ENCODE results near the gene UBR2. TPM values are rescaled to one million over a fixed set of nuclear protein-coding genes. Genes with fewer than 3 reads are reported as not detected.
A peak's percentile ranks its signal among the peaks of the same experiment; 100 is the strongest.

The UBR2 gene
- total and polyA plus RNA-seq, 2 donors (not counting 3 experiments of a cell fraction or from before 2014, with no cell fraction given), result 8.0 to 22.3 TPM

- intact Hi-C loops (cut with micrococcal nuclease) (no loop called here), dilution Hi-C loops (cut with MboI; ENCODE audit: extremely low pct_ligation_motif_present, low sequenced_read_pairs) (no loop called here)
- Histone ChIP-seq H3K4me3 (replicated peaks in 1 of 3; ENCODE audit: insufficient read depth in 1 of 3, low read depth in 1 of 3, low read length in 3 of 3) (peak overlapping the region in 1 of 3 experiments; percentile 7), H3K4me1 (ENCODE audit: control insufficient read depth, extremely low read depth, insufficient read depth, low read length) (no peaks in the 10 kb centered on the region), H3K4me2 (ENCODE audit: insufficient read depth, low read length) (no peak overlapping the region), H4K20me1 (replicated peaks; ENCODE audit: control insufficient read depth, extremely low read depth, insufficient read depth, low read length) (no peaks in the 10 kb centered on the region), H3K9me3 (replicated peaks; ENCODE audit: control insufficient read depth, insufficient read depth, low read length) (no peaks in the 10 kb centered on the region), H3K27me3 (ENCODE audit: control insufficient read depth in 2 of 2, insufficient read depth in 2 of 2, low read length in 2 of 2) (no peaks in the 10 kb centered on the region), H3K9me1 (replicated peaks; ENCODE audit: control insufficient read depth, extremely low read depth, insufficient read depth, low read length) (no peaks in the 10 kb centered on the region), H3K79me2 (ENCODE audit: control insufficient read depth, insufficient read depth, low read length) (no peaks in the 10 kb centered on the region), H3K27ac (ENCODE audit: insufficient read depth, low read depth, low read length) (no peak overlapping the region), H3K36me3 (ENCODE audit: control insufficient read depth in 2 of 2, extremely low read depth in 1 of 2, insufficient read depth in 2 of 2, low read length in 2 of 2) (no peaks in the 10 kb centered on the region), H3K9ac (replicated peaks; ENCODE audit: extremely low read depth, insufficient read depth, low read length) (no peak overlapping the region), H2AFZ (ENCODE audit: low read depth, low read length) (peak overlapping the region; percentile 25)
- no peak for DNase-seq (ENCODE audit: low read depth, low spot score)
- ChIA-PET POLR2A (no interaction called here), CTCF (interaction anchor here (0.9 to 1.8 kb wide), 4 partner anchors 10 to 86 kb away, joined by 3 to 9 read pairs (median 3); no protein-coding TSS in a partner anchor)
- no peak for FAIRE-seq
- BruUV-seq (replicated peaks), result no TSS peak
- TF ChIP-seq JUN (IDR thresholded peaks at IDR 0.05; ENCODE audit: borderline replicate concordance, insufficient read depth, insufficient read length, low read depth) (no peak), MYC (IDR thresholded peaks at IDR 0.05; ENCODE audit: low read depth, low read length) (no peak), POLR2A (IDR thresholded peaks at IDR 0.05; ENCODE audit: low read depth, low read length) (no peak), GATA2 (IDR thresholded peaks at IDR 0.05; ENCODE audit: insufficient read depth, insufficient read length, low read depth, low read length) (no peak), CTCF (IDR thresholded peaks at IDR 0.05; ENCODE audit: extremely low read depth in 1 of 2, insufficient read depth in 1 of 2, low read depth in 1 of 2, low read length in 2 of 2) (no peak), EZH2 (IDR thresholded peaks at IDR 0.05; ENCODE audit: borderline replicate concordance, low read depth, low read length, severe bottlenecking) (no peak), FOS (IDR thresholded peaks at IDR 0.05; ENCODE audit: borderline replicate concordance, insufficient read depth, low read length) (no peak), MAX (IDR thresholded peaks at IDR 0.05; ENCODE audit: insufficient read depth, insufficient read length) (no peak)
Observed at GRCh38 chr6:42704251-42704936, 140.6 kb downstream of the UBR2 start.

All from endothelial cell of umbilical vein (primary cell).